ENCODE measurements around the gene C11orf68. TPM values are rescaled to one million over a fixed set of nuclear protein-coding genes. Genes with fewer than 3 reads are reported as not detected.

Gene C11orf68
- total RNA-seq, 3 donors from 2014 or later: 24.9 to 42.2 (median 28.8) TPM

DNA sequence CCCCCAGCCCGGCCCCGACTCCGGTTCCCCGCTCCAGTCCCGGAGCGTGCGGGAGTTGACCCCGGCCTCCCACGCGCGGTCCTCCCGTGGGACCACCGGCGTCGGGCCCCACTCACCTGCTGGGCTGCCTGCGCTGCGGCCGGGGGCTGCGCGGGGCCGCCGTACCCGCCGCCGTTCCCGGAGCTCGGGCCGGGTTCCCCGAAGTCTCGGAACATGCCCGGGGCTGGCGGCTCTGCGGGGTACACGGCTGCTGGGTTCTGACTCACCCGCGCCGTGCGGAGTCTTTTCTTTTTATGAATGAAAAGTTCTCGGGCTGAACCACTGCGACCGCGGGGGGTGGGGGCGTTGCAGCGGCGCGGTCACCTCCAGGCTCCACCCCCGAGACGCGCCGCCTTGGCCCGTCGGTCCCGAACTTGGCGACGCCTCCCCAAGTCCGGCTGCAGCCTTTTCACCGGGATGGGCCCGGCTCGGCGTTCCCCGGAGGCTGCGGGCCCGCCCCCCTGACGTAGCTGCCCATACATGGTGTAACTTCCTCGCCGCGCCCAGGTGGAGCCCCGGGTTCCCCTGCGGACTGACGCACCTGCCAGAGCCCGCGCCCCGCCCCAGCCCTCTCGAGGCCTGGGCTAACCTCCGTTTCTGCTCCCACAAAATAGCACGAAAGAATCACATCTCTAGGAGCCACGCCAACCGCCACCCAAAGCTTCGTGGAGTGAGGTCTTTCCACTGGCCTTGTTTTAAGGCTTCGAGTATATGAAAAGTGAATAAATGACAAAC, 18.6 kb downstream of the C11orf68 start, which contains the start of gene FOSL1:
Gene FOSL1 (minus strand): TSS at position 264 of the 774 bp plus-strand sequence. CDS start 49 bp downstream, at position 215.
- peaks cover 16% of the 10 kb centered on the region for H3K4me1 ChIP-seq (ENCODE audit: low read depth)
- intact Hi-C loops (cut with DNase I, micrococcal nuclease): no loop called here
- DNase-seq (peak; percentile 96 to 97 (median 96)), ATAC-seq (peak; percentile 96)
- no peaks in the 10 kb centered on the region for H3K36me3 ChIP-seq (ENCODE audit: low read depth)
- no peak within 1 kb of the TSS for H3K4me3 ChIP-seq
- TF ChIP-seq, protein P1, sequence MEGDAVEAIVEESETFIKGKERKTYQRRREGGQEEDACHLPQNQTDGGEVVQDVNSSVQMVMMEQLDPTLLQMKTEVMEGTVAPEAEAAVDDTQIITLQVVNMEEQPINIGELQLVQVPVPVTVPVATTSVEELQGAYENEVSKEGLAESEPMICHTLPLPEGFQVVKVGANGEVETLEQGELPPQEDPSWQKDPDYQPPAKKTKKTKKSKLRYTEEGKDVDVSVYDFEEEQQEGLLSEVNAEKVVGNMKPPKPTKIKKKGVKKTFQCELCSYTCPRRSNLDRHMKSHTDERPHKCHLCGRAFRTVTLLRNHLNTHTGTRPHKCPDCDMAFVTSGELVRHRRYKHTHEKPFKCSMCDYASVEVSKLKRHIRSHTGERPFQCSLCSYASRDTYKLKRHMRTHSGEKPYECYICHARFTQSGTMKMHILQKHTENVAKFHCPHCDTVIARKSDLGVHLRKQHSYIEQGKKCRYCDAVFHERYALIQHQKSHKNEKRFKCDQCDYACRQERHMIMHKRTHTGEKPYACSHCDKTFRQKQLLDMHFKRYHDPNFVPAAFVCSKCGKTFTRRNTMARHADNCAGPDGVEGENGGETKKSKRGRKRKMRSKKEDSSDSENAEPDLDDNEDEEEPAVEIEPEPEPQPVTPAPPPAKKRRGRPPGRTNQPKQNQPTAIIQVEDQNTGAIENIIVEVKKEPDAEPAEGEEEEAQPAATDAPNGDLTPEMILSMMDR (IDR thresholded peaks at IDR 0.05): no peak
- no peaks in the 10 kb centered on the region for H3K9me3 ChIP-seq

DNA sequence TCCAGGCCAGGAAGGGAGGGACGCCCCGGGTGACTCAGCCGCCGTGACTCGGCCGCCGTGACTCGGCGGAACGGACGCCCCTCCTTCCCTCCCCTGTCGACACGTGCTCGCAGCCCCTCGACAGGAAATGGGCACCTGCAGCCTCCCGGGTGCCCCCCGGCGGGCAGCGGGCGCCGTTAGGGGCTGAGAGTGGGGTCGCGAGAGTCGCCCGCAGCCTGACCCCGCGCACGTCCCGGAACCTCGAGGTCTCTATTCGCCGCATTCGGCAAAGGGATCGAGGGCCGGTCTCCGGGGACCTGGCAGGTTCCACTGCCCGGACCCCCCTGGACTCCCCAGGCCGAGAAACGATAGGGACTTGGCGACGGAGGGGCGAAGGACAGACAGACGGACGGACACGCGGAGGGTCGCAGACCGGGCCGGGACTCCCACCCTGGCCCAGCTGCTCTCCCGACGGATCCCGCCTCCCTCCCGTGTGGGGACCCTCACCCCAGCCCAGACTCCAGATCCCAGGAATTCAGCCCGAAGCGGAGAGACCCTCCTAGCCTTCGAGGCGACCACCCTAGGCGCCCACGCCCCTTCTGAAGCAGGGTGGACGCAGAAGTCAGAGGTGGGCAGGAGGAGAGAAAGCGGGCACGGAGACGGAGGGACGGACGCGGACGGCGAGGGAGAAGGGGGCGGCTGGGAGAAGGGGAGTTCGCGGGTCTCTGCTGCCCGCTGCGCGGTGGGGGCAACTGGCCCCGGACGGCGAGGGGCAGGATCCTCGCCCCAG, 19.3 kb downstream of the C11orf68 start:
- Histone ChIP-seq H3K36me3 (ENCODE audit: low read depth) (no peaks in the 10 kb centered on the region), H3K4me3 (no peak overlapping the region), H3K9me3 (no peaks in the 10 kb centered on the region), H3K4me1 (ENCODE audit: low read depth) (peaks cover 16% of the 10 kb centered on the region)
- DNase-seq (peak in 2 of 3 donors; percentile 71 to 82), ATAC-seq (peak; percentile 61)
- intact Hi-C loops (cut with DNase I, micrococcal nuclease): no loop called here
- TF ChIP-seq, protein P1 (IDR thresholded peaks at IDR 0.05): no peak

GRCh38 chr11:65898656-65899355, 20.1 kb downstream of the C11orf68 start:
- H3K36me3 ChIP-seq (ENCODE audit: low read depth): no peaks in the 10 kb centered on the region
- TF ChIP-seq, protein P1 (IDR thresholded peaks at IDR 0.05): no peak
- H3K4me1 ChIP-seq (ENCODE audit: low read depth): peaks cover 16% of the 10 kb centered on the region
- DNase-seq (no peak), ATAC-seq (no peak)
- H3K4me3 ChIP-seq: no peak overlapping the region
- no peaks in the 10 kb centered on the region for H3K9me3 ChIP-seq
- intact Hi-C loops (cut with DNase I, micrococcal nuclease): no loop called here

- no peak for DNase-seq
- ATAC-seq: no peak
- peaks cover 17% of the 10 kb centered on the region for H3K4me1 ChIP-seq (ENCODE audit: low read depth)
Observed at GRCh38 chr11:65897020-65897471, 21.8 kb downstream of the C11orf68 start.

More at GRCh38 chr11:65897020-65897471, 21.8 kb downstream of the C11orf68 start:
- TF ChIP-seq, protein P1 (IDR thresholded peaks at IDR 0.05): no peak
- Histone ChIP-seq H3K9me3 (no peaks in the 10 kb centered on the region), H3K4me3 (no peak overlapping the region), H3K36me3 (ENCODE audit: low read depth) (no peaks in the 10 kb centered on the region)
- intact Hi-C loops (cut with DNase I, micrococcal nuclease): no loop called here
